ENCODE measurements around the gene RALGDS.
"Not testable (repeated sequence)": the region's sequence is repeated elsewhere in the genome, so short reads cannot be mapped to it uniquely, and the experiment has no call there.

RALGDS gene

DNA sequence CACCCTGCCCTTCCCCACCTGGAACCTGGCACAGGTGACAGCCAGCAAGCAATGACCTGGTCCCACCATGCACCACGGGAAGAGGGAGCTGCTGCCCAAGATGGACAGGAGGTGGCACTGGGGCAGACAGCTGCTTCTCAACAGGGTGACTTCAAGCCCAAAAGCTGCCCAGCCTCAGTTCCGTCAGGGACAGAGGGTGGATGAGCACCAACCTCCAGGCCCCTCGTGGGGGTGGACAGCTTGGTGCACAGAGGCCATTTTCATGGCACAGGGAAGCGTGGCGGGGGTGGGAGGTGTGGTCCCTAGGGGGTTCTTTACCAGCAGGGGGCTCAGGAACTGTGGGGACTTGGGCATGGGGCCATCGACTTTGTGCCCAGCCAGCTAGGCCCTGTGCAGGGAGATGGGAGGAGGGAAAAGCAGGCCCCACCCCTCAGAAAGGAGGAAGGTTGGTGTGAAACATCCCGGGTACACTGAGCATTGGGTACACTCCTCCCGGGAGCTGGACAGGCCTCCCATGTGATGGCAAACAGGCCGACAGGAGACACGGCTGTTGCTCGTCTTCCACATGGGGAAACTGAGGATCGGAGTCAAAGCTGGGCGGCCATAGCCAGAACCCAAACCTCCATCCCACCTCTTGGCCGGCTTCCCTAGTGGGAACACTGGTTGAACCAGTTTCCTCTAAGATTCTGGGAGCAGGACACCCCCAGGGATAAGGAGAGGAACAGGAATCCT, 57.4 kb downstream of the RALGDS start:
- no peak for DNase-seq

DNA sequence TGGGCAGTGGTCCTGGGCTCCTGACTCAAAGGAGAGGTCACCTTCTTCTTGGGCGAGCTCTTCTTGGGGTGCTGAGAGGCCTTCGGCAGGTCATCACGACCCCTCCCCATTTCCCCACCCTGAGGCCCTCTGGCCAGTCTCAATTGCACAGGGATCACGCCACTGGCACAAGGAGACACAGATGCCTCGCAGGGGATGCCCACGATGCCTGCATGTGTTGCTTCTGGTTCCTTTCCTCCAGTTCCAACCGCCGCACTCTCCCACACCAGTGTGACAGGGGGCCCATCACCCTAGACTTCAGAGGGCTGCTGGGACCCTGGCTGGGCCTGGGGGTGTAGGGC, 57.9 kb downstream of the RALGDS start:
- no peak for DNase-seq

DNA sequence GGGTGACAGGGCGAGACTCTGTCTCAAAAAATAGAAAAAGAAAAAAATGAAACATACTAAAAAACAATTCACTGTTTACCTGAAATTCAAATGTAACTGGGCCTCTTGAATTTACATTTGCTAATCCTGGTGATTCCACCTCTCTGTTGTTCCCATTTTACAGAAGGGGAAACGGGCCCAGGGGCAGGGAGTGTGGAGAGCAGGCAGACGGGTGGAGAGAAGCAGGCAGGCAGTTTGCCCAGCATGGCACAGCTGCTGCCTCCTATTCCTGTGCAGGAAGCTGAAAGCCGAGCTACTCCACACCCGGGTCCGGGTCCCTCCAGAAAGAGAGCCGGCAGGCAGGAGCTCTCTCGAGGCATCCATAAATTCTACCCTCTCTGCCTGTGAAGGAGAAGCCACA, 58.5 kb downstream of the RALGDS start:
- DNase-seq: not testable (repeated sequence)

DNA sequence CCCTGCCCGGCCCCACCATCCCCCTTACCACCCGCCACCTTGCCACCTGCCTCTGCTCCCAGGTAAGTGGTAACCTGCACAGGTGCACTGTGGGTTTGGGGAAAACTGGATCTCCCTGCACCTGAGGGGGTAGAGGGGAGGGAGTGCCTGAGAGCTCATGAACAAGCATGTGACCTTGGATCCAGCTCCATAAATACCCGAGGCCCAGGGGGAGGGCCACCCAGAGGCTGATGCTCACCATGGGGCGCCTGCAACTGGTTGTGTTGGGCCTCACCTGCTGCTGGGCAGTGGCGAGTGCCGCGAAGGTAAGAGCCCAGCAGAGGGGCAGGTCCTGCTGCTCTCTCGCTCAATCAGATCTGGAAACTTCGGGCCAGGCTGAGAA, 59.3 kb downstream of the RALGDS start, which contains the start of gene CEL:
TSS of gene CEL (plus strand) at position 218 of the 382 bp plus-strand sequence. CDS start at position 240, 22 bp downstream.
- DNase-seq: not testable (repeated sequence)

DNA sequence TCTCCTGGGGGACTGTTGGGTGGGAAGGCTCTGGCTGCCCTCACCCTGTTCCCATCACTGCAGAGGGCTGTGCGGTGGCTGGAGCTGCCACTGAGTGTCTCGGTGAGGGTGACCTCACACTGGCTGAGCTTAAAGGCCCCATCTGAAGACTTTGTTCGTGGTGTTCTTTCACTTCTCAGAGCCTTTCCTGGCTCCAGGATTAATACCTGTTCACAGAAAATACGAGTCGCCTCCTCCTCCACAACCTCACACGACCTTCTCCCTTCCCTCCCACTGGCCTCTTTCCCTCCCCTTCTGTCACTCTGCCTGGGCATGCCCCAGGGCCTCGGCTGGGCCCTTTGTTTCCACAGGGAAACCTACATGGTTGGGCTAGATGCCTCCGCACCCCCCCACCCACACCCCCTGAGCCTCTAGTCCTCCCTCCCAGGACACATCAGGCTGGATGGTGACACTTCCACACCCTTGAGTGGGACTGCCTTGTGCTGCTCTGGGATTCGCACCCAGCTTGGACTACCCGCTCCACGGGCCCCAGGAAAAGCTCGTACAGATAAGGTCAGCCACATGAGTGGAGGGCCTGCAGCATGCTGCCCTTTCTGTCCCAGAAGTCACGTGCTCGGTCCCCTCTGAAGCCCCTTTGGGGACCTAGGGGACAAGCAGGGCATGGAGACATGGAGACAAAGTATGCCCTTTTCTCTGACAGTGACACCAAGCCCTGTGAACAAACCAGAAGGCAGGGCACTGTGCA, 59.8 kb downstream of the RALGDS start:
- DNase-seq: not testable (repeated sequence)

DNA sequence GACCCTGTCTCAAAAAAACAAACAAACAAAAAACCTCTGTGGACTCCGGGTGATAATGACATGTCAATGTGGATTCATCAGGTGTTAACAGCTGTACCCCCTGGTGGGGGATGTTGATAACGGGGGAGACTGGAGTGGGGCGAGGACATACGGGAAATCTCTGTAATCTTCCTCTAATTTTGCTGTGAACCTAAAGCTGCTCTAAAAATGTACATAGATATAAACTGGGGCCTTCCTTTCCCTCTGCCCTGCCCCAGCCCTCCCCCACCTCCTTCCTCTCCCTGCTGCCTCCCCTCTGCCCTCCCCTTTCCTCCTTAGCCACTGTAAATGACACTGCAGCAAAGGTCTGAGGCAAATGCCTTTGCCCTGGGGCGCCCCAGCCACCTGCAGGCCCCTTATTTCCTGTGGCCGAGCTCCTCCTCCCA, 60.6 kb downstream of the RALGDS start:
- DNase-seq: no peak

DNA sequence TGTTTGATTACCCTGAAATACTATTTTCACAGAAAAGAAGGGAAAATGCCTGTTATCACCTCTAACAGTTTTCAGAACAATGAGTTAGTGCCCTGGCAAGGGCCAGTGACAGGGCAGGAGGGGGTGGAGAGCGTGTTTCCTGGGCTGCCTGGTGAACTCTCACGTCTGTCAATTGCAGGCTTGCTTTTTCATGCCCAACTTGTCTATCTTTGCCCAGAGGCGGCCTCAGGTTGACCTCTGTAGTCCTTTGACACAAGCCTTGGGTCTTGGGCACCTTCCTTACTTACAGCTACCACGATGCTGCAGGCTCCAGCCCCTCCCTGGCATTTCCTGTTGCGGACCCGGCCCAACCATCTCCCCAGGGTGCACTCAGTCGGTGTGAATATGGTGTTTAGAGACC, 61.4 kb downstream of the RALGDS start:
- no peak for DNase-seq

DNA sequence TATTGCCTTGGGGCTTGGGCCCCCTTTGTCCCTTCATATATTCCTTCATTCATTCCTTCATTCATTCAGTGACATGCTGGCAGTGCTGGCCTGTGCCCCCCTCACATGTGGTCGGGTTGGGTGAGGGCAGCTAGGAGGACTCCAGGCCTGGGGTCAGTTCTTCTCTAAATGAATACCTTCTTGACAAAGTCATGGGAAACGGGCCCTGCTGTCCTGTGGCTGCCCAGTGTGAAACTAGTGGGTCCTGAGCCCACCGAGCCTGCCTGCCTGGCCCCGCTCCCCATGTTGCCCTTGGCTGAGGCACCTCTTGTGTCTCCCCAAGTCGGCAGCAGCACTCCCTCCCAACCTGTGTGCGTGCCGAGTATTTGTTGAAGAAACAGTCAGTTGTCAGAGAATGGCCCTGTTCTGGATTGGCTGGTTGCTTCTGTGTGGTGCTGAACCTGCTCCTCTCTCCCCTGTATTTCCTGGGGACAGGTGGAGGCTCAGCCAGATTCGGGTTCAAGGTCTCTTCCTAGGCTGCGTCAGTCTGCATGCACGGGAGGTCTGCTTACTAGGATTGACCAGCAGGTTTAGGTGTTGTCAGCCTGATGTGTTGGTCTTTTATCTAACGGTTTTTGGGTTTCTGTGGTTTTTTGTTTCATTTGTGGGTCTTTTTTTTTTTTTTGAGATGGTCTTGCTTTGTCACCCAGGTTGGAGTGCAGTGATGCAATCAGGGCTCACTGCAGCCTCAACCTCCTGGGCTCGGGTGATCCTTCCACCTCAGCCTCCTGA, 62.3 kb downstream of the RALGDS start:
- DNase-seq: no peak

DNA sequence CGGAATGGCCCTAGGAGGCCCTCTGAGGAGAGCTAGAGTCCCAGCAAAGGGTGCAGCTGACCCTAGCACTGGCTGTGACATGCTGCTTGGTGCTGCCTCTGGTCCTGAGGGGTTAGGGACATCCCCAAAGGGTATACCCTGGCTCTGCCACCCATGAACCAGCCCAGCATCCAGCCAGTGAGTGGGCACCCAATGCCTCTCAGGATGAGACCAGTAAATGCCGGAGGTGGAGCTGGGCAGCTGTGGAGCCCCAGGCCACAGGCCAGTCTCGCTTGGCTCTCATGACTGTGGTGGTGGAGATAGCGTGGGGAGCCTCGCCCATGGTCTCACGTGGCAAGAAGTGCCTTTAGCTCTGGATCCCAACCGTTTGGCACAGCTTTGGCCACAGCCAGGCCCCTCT, 63.0 kb downstream of the RALGDS start:
- no peak for DNase-seq

DNA sequence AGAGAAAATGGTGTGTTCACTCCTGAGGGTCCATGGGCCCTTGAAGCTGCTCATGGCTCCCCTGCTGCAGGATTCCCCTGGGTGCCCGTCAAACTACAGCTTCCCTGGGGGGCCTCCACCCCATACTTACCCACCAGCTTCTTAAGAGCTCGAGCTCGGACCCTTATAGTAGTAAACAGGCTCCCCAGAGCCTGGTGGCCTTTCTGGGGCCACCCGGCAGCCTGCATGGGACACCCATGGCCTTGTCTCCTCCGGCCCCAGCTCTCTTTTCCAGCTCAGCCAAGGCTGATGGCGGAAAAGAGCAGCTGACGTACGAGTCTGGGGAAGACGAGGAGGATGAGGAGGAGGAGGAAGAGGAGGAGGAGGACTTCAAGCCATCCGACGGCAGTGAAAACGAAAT, 63.5 kb downstream of the RALGDS start:
- no peak for DNase-seq

DNA sequence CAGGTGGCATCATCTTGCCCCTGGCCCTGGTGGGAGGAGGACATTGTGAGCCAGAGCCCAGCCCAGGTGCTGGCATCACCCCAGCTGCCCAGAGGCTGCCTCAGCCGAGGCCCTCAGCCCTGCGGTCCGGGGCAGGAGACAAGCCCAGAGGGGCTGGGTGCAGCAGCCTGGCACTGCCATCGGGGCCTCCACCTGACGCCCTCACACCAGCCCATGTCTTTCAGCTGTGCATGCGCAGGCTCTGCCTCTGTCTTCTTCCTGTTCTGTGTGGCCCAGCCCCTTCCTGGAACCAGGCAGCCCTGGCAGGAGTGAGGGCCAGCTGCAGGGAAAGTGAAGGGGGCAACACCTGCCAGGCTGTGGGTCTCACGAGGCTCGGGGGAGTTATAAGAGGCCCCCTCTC, 64.0 kb downstream of the RALGDS start:
- no peak for DNase-seq

DNA sequence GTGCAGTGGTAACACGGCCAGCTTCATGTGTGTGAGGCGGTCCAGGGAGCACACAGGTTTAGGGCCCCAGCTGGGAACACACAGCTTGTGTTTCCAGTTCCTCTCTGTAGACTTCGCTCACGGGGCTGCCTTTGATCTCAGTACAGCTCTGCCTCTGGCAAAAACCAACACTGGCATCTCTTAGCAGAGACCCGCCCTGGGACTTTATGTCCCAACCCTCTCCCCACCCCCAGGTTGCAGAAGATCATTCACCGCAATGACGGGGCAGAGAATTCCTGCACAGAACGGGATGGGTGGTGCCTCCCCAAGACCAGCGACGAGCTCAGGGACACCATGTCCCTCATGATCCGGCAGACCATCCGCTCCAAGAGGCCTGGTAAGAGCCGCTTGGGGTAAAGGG, 64.5 kb downstream of the RALGDS start:
- DNase-seq: no peak

DNA sequence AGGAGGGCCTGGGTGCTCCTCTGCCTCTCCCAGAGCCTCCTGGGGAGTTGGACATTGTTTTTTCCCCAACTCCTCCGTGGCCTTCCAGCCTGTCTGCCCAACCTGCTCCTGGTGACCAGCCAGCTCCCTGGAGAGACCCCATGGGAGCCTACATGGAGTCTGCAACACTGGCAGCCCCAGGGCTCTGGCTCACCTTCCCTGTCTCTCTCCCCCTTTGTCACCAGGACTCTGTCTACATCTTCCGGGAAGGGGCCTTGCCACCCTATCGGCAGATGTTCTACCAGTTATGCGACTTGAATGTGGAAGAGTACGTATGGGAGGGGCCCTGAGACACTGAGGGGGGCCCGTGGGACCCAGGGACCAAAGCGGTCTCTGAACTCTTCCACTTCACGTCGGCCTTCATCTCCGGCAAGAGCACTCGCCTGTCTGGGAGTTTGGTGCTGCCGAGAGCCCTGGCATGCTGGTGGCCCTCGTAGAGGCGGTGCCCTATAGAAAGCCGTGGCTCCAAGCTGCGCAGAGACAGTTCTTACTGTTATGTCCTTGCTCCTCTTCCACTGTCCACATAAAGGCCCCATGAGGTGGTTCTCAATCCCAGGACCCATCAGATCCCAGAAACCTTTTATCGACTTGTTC, 65.1 kb downstream of the RALGDS start:
- no peak for DNase-seq

DNA sequence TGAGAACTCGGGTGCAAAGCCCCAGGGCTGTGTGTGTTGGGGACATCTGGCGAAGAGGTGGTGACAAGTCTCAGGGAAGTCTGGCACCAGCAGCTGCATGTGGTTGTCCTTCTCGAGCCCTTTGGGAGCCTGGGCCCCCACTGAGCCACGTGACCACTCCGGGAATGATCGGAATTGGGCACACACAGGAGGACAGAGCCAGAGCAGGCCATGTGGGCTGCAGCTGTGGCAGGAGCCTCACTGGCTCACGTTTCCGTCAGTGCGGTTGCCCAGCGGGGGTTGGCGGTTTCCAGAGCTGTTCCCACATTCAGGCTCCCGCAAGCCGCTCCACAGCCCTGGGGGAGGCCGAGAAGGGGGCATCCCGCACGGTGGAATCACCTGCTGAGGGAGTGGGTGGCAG, 66.1 kb downstream of the RALGDS start:
- no peak for DNase-seq

DNA sequence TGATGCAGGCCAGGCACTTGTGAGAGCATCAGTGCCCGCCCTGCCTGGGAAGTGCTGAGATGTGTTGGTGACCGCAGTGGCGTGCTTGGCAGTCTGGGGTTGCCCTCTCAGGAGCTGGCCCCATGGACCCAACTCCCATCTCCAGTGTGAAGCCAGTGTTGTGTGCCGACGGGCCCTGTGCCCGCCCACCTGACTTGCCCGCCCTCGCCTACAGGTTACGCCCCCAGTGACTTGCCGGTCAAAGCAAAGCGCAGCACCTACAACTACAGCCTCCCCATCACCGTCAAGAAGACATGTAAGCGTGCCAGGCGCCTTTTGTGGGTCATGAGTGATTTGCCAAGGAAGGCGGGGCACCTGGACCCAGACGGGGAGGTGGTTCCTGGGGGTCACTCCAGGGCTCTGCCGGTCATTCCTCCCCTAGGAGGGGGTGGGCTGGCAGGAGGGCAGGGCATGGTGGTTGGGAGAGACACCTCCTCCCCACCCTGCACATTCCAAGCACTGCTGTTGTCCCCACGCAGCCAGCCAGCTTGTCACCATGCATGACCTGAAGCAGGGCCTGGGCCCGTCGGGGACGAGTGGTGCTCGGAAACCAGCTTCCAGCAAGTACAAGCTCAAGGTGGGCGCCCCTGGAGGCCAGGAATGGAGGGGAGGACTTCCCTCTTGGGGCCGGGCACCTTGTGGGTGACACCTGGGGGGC, 66.7 kb downstream of the RALGDS start:
- no peak for DNase-seq

DNA sequence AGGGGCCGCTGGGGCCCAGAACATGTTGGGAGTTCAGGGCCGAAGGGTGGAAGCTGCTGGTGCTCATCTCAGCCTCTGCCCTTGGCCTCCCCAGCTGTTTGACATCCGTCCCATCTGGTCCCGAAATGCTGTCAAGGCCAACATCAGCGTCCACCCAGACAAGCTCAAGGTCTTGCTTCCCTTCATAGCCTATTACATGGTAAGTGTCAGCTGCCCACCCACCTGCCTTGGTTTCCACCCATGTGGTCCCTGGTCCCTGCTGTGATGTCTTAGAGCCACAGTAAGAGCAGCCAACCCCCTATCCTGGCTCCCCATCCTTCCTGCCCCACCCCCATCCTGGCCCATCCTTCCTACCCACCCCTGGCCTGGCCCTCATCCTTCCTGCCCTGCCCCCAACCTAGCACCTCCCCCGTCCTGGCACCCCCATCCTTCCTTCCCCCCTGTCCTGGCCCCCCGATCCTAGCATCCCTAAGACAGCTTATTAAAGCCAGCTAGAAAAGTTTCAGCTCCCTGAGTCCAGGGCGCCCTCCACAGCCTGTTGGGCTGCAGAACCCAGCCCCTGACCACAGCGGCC, 69.0 kb downstream of the RALGDS start:
- no peak for DNase-seq

DNA sequence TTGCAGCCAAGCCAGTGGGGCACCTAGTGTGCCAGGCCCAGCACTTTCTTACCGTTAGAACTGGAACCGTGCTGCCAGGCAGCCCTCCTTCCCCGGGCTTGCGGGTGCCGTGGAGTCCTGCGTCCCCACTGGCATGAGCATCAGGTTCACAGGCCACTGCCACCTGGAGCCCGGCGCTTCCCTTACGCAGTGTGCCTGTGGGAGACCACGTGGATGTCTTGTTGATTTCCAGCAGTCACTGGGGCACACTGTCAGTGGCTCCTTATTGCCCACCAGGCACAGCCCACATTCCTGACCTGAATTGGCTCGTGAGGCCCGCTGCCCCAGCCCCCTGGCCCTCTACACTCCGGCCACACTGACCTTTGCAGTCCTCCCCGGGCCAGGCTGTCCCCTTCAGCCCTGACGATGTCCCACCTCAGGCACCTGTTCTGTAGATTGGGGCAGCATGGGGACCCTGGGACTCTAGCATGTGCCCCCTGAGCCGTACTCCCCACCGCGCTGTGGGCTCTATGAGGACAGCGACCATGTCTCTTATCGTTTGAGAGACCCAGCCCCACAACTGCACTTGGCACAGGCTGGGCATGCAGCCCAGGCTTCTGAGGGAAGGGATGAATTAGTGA, 69.6 kb downstream of the RALGDS start:
- no peak for DNase-seq

DNA sequence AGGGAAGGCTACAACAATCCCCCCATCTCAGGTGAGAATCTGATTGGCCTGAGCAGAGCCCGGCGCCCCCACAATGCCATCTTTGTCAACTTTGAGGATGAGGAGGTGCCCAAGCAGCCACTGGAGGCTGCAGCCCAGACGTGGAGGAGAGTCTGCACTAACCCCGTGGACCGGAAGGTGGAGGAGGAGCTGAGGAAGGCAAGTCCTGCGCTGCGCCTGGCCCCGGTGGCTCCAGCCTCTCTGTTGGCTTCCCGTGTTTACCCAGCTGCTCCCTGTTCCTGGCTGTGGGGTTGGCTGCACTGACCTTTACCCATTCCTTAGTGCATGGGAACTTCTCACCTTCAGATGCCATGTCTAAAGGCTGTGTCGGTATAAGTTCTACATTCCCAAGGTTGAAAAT, 70.3 kb downstream of the RALGDS start:
- DNase-seq: no peak

DNA sequence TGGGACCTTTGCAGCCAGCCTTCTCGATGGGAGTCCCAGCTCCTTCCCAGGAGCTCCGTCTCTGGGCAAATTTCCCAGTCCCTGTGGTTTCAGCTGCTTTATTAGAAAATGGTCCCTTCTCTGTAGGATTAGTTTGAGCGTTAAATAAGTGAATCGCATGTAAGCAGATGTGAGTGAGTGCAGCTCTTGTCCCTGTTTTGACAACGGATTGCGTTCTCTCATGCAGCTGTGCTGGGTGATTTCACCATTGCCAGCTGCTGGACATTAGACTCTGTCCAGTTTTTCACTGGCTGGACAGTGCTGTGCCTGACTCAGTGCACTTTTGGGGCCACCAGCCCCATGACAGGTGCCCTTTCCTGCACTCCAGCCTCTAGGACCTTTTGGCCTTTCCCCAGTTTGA, 70.9 kb downstream of the RALGDS start:
- DNase-seq: no peak

DNA sequence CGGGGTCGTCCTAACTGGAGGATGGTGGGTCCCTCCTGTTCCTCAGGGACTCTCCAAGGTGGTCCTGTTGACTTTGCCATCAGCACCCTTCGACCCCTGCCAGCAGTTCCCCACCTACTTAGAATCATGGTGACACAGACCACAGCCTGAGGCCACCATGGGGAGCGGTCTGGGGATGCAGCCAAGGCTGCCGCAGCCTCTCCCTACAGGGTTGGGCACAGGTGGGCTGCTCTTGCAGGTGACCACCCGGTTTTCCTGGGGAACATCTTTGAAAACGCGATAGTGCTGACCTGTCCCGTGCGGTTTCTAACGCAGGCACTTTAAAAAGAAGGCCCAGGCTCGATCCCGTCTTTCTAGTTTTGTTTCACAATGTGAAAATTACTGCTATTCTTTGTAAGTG, 72.0 kb downstream of the RALGDS start:
- DNase-seq: no peak

DNA sequence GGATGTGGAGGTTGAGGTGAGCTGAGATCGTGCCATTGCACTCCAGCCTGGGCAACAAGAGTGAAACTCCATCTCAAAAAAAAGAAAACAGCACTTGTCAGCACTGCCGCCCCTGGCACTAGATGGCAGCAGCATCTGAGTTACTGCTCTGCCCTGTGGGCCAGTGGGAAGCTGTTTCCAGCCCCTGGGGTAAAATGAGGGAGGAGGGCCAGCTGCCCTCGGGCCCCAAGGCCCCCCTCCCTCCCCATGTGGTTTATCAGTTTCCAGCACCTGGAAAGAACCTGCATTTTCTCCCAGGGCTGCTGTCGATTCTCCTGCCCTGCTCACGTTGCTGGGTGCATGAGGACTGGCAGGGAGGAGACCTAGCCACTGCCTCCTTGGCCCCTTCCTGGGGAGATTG, 72.4 kb downstream of the RALGDS start:
- no peak for DNase-seq
